GM23248 (cell line): Measurements from ENCODE around the gene MTMR2. TPM values are rescaled to one million over a fixed set of nuclear protein-coding genes. Genes with fewer than 3 reads are reported as not detected.

Source experiments
- DNase-seq: peaks from one replicate; pipeline ENCODE4 v3.0.0-alpha.2; 2015
- H2AFZ ChIP-seq: fragments of 200-600 bp; sonication (generic); 2 replicates; pipeline ENCODE4 v1.6.1; 2016; ENCODE audit warnings: antibody characterized with exemption
- H3F3A ChIP-seq: fragments of 200-600 bp; sonication (generic); 2 replicates; pipeline ENCODE4 v1.6.1; 2016; ENCODE audit warnings: mild to moderate bottlenecking, antibody characterized with exemption, mixed run types; ENCODE audit not compliant: insufficient read depth
- H3K27ac ChIP-seq: fragments of 200-600 bp; sonication (generic); 2 replicates; pipeline ENCODE4 v1.5.1; 2016; ENCODE audit warnings: mild to moderate bottlenecking
- H3K27me3 ChIP-seq: fragments of 200-600 bp; sonication (generic); replicated peaks from 2 replicates; pipeline ENCODE4 v1.6.1; 2016; ENCODE audit warnings: mild to moderate bottlenecking; ENCODE audit not compliant: insufficient read depth
- H3K36me3 ChIP-seq: fragments of 200-600 bp; sonication (generic); 2 replicates; pipeline ENCODE4 v1.6.1; 2016; ENCODE audit warnings: low read depth, mild to moderate bottlenecking
- H3K4me1 ChIP-seq: fragments of 200-600 bp; sonication (generic); 2 replicates; pipeline ENCODE4 v1.6.1; 2016; ENCODE audit warnings: mild to moderate bottlenecking; ENCODE audit not compliant: insufficient read depth
- H3K4me2 ChIP-seq: fragments of 200-600 bp; sonication (generic); one replicate; pipeline ENCODE4 v1.6.1; 2016; ENCODE audit warnings: mild to moderate bottlenecking; ENCODE audit not compliant: unreplicated experiment
- H3K4me3 ChIP-seq: fragments of 200-600 bp; sonication (generic); 2 replicates; pipeline ENCODE4 v1.5.1; 2016; ENCODE audit warnings: mild to moderate bottlenecking
- H3K79me2 ChIP-seq: fragments of 200-600 bp; sonication (generic); 2 replicates; pipeline ENCODE4 v1.6.1; 2016; ENCODE audit warnings: mild to moderate bottlenecking; ENCODE audit not compliant: insufficient read depth
- H3K9ac ChIP-seq: fragments of 200-600 bp; sonication (generic); 2 replicates; pipeline ENCODE4 v1.6.1; 2016; ENCODE audit warnings: mild to moderate bottlenecking
- H3K9me2 ChIP-seq: fragments of 200-600 bp; sonication (generic); 2 replicates; pipeline ENCODE4 v1.6.1; 2016; ENCODE audit warnings: mixed run types, mild to moderate bottlenecking, moderate library complexity; ENCODE audit not compliant: insufficient read depth
- H3K9me3 ChIP-seq: fragments of 200-600 bp; sonication (generic); one replicate; pipeline ENCODE4 v1.6.1; 2017; ENCODE audit warnings: low read depth
- H4K20me1 ChIP-seq: fragments of 200-600 bp; sonication (generic); 2 replicates; pipeline ENCODE4 v1.6.0; 2016; ENCODE audit not compliant: insufficient read depth
- EZH2 ChIP-seq: fragments of 200-600 bp; sonication (generic); IDR thresholded peaks from 2 replicates; pipeline ENCODE4 v1.6.1; 2018; ENCODE audit warnings: antibody characterized with exemption, mild to moderate bottlenecking; ENCODE audit not compliant: insufficient read depth, poor library complexity, severe bottlenecking
- EZH2phosphoT487 ChIP-seq: fragments of 200-600 bp; sonication (generic); IDR thresholded peaks from 2 replicates; pipeline ENCODE4 v1.6.1; 2018; ENCODE audit warnings: antibody characterized with exemption, moderate library complexity, mild to moderate bottlenecking, low read depth; ENCODE audit not compliant: insufficient read depth
- WGBS, 2 experiments: methylation state at CpG; one replicate each; pipeline ENCODE4 v1.1.6; 2015 to 2017; ENCODE audit warnings: low lambda C conversion rate in 2 of 2, low coverage in 1 of 2; ENCODE audit errors: missing lambda C conversion rate in 2 of 2; 5-methylcytosine and 5-hydroxymethylcytosine counted together
- in situ Hi-C: fragments of 300-500 bp; cut with MboI; formaldehyde crosslinking; loops from 2 replicates; pipeline ENCODE4 v1.15.0; 2020
- polyA plus RNA-seq: library from polyadenylated mRNA; unstranded; fragments of >200 nt; fragmentation: Nextera tagmentation; extraction: Ambion mirVana; gene quantifications from 2 replicates; pipeline ENCODE4 v1.2.1, GENCODE V29; 2016
- total RNA-seq: library from RNA; depleted of rRNA; stranded (reverse); fragments of >200 nt; shearing (Covaris generic); gene quantifications from 2 replicates; pipeline ENCODE4 v1.2.3, GENCODE V29; 2014

MTMR2 gene
- total and polyA plus RNA-seq, 2 experiments from 2014 or later, result 32.4 to 42.1 TPM

GRCh38 chr11:95888852-95889251 is 35.1 kb downstream of the MTMR2 start:
- no peaks in the 10 kb centered on the region for H3K27me3 ChIP-seq
- no peaks in the 10 kb centered on the region for H3K9me2 ChIP-seq
- no peak for DNase-seq
- H2AFZ ChIP-seq, result no peak overlapping the region
- TF ChIP-seq EZH2phosphoT487 (no peak), EZH2 (no peak)
- H4K20me1 ChIP-seq, result no peaks in the 10 kb centered on the region
- 97 to 100% methylated on average over 4 of the region's 4 CpGs for WGBS, 2 experiments
- H3K4me1 ChIP-seq, result peaks cover 9% of the 10 kb centered on the region
- H3K9ac ChIP-seq, result no peak overlapping the region
- 0 out of 2 replicates have a peak, but pooled peaks cover 26% of the 10 kb centered on the region for H3F3A ChIP-seq
- no peak overlapping the region for H3K4me3 ChIP-seq
- H3K27ac ChIP-seq, result no peak overlapping the region
- no peaks in the 10 kb centered on the region for H3K9me3 ChIP-seq
- in situ Hi-C loops, result no loop called here
- H3K4me2 ChIP-seq, result no peak overlapping the region
- H3K79me2 ChIP-seq, result peaks cover 62% of the 10 kb centered on the region
- H3K36me3 ChIP-seq, result peaks cover 15% of the 10 kb centered on the region

GRCh38 chr11:95888439-95888838 is 35.5 kb downstream of the MTMR2 start:
- H3K36me3 ChIP-seq, result peaks cover 15% of the 10 kb centered on the region
- DNase-seq, result no peak
- no peaks in the 10 kb centered on the region for H4K20me1 ChIP-seq
- H3K9me2 ChIP-seq, result no peaks in the 10 kb centered on the region
- no peak overlapping the region for H2AFZ ChIP-seq
- no peaks in the 10 kb centered on the region for H3K27me3 ChIP-seq
- H3K27ac ChIP-seq, result no peak overlapping the region
- no peak overlapping the region for H3K4me3 ChIP-seq
- peaks cover 58% of the 10 kb centered on the region for H3K79me2 ChIP-seq
- H3F3A ChIP-seq, result 0 out of 2 replicates have a peak, but pooled peaks cover 31% of the 10 kb centered on the region
- in situ Hi-C loops, result no loop called here
- peaks cover 9% of the 10 kb centered on the region for H3K4me1 ChIP-seq
- TF ChIP-seq EZH2 (no peak), EZH2phosphoT487 (no peak)
- no peak overlapping the region for H3K4me2 ChIP-seq
- H3K9ac ChIP-seq, result no peak overlapping the region
- H3K9me3 ChIP-seq, result no peaks in the 10 kb centered on the region

GRCh38 chr11:95886462-95886861 is 37.4 kb downstream of the MTMR2 start:
- 96 to 100% methylated on average over 1 of the region's 1 CpG for WGBS, 2 experiments
- Histone ChIP-seq H3K9ac (no peak overlapping the region), H3K9me3 (no peaks in the 10 kb centered on the region), H4K20me1 (no peaks in the 10 kb centered on the region), H3F3A (0 out of 2 replicates have a peak, but pooled peaks cover 31% of the 10 kb centered on the region), H3K4me1 (peaks cover 9% of the 10 kb centered on the region), H3K9me2 (no peaks in the 10 kb centered on the region), H2AFZ (no peak overlapping the region), H3K4me2 (no peak overlapping the region), H3K4me3 (no peak overlapping the region), H3K79me2 (peaks cover 40% of the 10 kb centered on the region), H3K36me3 (peaks cover 15% of the 10 kb centered on the region), H3K27ac (no peak overlapping the region), H3K27me3 (no peaks in the 10 kb centered on the region)
- in situ Hi-C loops, result no loop called here
- TF ChIP-seq EZH2phosphoT487, result no peak
- no peak for TF ChIP-seq EZH2
- DNase-seq, result no peak

- no peak for TF ChIP-seq EZH2phosphoT487
- no peak for DNase-seq
- Histone ChIP-seq H3K9me3 (no peaks in the 10 kb centered on the region), H3K9me2 (no peaks in the 10 kb centered on the region), H3K27ac (no peak overlapping the region), H4K20me1 (no peaks in the 10 kb centered on the region), H3K36me3 (peaks cover 15% of the 10 kb centered on the region), H3K4me2 (no peak overlapping the region), H3K4me3 (no peak overlapping the region), H3K9ac (no peak overlapping the region), H3F3A (0 out of 2 replicates have a peak, but pooled peaks cover 31% of the 10 kb centered on the region), H3K4me1 (peaks cover 9% of the 10 kb centered on the region), H2AFZ (no peak overlapping the region), H3K79me2 (peaks cover 30% of the 10 kb centered on the region), H3K27me3 (no peaks in the 10 kb centered on the region)
- in situ Hi-C loops, result no loop called here
- 98 to 100% methylated on average over 2 of the region's 2 CpGs for WGBS, 2 experiments
These were observed 39.1 kb downstream of the MTMR2 start for GRCh38 chr11:95884802-95885201.

DNA sequence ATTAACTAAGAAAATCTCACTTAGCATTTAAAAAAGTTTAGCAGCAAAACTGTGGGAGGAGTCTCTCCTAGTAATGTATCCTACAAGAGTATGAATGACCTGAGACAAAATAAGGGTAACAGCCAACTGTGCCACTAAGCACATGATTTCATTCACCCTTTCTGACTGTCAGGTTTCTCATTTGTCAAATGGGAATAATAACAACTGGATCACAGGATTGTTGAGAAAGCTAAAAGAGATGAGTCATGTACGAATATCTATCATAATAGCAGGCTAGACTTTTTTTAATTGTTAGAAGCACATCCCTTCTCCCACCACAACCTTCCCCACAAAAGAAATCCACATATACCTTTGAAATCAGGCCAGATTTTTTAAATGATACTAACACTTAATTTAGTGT is 39.5 kb downstream of the MTMR2 start:
- H3K9me3 ChIP-seq, result no peaks in the 10 kb centered on the region

More for the DNA sequence above, 39.5 kb downstream of the MTMR2 start:
- Histone ChIP-seq H3K9ac (no peak overlapping the region), H3K9me2 (no peaks in the 10 kb centered on the region), H3K36me3 (peaks cover 15% of the 10 kb centered on the region), H2AFZ (no peak overlapping the region), H4K20me1 (no peaks in the 10 kb centered on the region), H3F3A (0 out of 2 replicates have a peak, but pooled peaks cover 31% of the 10 kb centered on the region), H3K4me3 (no peak overlapping the region), H3K79me2 (peaks cover 26% of the 10 kb centered on the region), H3K4me1 (peaks cover 9% of the 10 kb centered on the region), H3K27ac (0 out of 2 replicates have a peak overlapping the region, but pooled peaks have one; percentile 15), H3K4me2 (no peak overlapping the region), H3K27me3 (no peaks in the 10 kb centered on the region)
- TF ChIP-seq EZH2phosphoT487 (no peak), EZH2 (no peak)
- in situ Hi-C loops, result no loop called here
- peak; percentile 67 for DNase-seq
- WGBS, 2 experiments, result 21 to 32% methylated on average over 1 of the region's 1 CpG
